HTERT RPE-1 (cell line): Measurements from ENCODE around the gene C13orf46.

Source experiments
- in situ Hi-C: fragments of 300-500 bp; cut with MboI; formaldehyde crosslinking; loops from 4 replicates; pipeline ENCODE4 v1.14.3; 2020; ENCODE audit warnings: low sequenced_read_pairs

Gene C13orf46

DNA sequence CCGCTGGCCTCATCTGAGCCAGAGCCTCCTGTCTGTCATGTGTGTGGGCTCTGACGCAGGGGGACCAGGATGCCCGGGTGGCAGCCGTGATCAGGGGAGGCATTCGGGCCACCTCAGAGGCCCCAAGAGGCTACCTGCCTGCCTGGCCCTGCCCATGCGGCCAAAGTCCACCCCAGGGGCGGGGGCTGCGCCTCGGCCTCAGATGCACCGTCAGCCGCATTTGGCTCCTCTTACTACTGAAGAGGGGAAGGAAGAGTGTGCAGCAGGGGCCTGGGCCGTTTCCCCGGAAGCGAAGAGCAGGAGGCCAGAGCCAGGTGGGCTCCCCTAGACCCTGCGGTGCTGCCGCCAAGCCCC is 34.0 kb downstream of the C13orf46 start:
- in situ Hi-C loops, result no loop called here

DNA sequence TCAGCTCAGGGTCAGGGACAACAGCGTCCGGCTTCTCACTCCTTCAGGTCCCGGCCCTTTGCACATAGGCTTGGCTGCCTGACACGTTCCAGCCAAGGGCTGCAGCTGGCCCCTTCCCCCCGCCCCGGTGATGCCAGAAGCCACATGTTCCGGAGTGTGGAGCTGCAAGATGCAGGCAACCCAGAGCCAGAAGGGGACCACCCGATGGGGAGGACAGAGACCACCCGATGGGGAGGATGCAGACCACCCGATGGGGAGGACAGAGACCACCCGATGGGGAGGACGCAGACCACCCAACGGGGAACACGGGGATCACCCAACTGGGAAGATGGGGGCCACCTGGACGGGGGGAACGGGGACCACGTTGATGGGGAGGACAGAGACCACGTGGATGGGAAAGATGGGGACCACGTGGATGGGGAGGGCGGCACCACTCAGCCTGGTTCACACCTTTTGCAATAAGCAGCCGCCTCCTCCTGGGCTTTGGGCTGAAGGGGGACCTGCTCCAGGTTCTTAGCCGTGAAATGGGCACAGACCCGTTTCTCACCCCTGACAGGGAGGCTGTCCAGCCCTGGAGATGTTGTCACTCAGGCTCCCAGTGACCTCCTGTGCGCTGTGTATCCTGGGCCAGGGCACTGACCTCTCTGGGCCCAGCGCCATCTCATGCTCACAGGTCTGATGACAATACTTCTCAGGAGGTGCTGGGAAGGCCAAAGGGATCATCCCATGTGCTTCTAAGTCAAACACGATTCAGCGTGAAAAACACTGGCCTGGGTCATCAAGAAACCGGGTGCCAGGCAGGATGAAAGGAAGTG is 34.5 kb downstream of the C13orf46 start:
- in situ Hi-C loops, result no loop called here

DNA sequence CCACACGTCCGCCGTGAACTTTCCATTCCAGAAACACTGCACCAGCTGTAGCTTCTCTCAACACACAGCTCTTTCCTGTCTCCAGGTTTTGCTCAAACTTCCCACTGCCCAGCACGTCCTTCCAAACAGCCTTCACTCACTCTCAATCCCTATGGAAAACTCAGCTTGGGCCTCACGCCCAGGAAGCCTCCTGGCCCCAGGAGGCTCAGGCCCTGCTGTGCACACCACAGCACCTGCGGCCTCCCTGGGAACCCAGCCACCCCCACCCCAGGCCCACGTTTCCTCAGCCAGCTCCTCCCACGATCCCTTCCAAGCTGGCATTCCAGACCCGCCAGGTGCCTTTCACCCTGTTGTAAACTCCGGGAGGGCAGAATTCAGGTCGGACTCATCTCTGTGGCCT is 35.2 kb downstream of the C13orf46 start:
- in situ Hi-C loops, result no loop called here

GRCh38 chr13:113938246-113938645 is 35.6 kb downstream of the C13orf46 start:
- in situ Hi-C loops, result no loop called here

DNA sequence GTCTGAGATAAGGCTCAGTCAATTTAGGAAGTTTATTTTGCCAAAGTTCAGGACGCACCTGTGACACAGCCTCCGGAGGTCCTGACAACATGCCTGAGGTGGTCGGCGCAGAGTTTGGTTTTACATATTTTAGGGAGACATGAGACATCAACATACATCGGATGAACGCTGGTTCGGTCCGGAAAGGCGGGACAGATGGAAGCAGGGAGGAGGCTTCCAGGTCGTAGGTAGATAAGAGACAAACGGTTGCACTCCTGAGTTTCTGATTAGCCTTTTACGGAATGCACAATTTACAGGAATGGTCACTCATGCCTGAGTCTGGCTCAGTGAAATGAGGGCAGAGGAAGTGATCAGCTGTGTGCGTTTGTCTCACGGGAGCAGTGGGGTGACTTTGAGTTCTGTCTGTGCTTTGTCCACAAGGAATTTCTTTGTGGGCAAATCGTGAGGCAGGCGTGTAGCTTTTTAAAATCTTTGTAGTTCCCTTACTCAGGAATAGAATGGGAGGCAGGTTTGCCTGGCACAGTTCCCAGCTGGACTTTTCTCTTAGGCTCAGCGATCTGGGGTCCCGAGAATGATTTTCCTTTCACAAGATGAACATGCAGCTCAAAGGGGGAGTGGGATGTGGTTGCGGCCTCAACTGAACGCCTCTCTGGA is 36.2 kb downstream of the C13orf46 start:
- in situ Hi-C loops, result no loop called here

DNA sequence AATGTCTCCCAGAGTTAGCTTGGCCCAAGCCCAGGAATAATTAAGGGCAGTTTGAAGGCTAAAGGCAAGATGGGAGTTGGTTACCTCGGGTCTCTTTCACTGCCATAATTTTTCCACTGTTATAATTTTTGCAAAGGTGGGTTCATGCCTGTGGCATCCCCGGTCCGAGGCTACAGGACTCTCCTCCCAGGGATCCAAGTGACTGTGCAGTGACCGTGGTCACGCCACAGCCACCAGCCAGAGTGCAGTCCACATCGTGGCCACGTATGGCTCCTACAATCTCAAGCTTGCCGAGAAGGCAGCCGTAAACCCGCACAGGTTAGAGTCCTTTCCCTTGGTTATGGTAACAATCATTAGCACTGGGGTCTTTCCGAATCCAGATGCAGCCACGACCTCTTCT is 36.8 kb downstream of the C13orf46 start:
- in situ Hi-C loops, result no loop called here

GRCh38 chr13:113936166-113936965 is 37.5 kb downstream of the C13orf46 start:
- in situ Hi-C loops, result no loop called here

GRCh38 chr13:113935001-113935844 is 38.7 kb downstream of the C13orf46 start:
- in situ Hi-C loops, result no loop called here

DNA sequence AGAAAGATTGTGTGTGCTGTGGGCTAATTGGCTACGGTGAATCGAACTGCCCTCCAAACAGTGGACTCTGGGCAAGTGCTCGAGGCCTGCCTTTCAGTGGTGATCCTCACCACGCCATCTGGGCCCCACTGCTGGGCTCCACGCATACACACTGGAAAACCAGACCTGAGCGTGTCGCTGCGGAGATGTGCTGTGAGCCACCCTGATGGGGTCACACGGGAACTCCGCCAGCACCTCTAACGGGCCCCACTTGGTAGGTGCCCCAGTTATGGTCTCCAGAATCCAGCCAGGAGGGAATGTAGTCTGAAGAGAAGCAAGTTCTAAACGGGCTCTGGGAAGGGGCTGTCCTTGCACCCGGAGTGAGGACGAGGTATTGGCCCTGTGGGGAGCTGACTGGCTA is 39.3 kb downstream of the C13orf46 start:
- in situ Hi-C loops, result no loop called here

- in situ Hi-C loops, result no loop called here
These were observed 40.0 kb downstream of the C13orf46 start for GRCh38 chr13:113933901-113934300.

- in situ Hi-C loops, result no loop called here
These were observed 41.9 kb downstream of the C13orf46 start for GRCh38 chr13:113931841-113932459.

DNA sequence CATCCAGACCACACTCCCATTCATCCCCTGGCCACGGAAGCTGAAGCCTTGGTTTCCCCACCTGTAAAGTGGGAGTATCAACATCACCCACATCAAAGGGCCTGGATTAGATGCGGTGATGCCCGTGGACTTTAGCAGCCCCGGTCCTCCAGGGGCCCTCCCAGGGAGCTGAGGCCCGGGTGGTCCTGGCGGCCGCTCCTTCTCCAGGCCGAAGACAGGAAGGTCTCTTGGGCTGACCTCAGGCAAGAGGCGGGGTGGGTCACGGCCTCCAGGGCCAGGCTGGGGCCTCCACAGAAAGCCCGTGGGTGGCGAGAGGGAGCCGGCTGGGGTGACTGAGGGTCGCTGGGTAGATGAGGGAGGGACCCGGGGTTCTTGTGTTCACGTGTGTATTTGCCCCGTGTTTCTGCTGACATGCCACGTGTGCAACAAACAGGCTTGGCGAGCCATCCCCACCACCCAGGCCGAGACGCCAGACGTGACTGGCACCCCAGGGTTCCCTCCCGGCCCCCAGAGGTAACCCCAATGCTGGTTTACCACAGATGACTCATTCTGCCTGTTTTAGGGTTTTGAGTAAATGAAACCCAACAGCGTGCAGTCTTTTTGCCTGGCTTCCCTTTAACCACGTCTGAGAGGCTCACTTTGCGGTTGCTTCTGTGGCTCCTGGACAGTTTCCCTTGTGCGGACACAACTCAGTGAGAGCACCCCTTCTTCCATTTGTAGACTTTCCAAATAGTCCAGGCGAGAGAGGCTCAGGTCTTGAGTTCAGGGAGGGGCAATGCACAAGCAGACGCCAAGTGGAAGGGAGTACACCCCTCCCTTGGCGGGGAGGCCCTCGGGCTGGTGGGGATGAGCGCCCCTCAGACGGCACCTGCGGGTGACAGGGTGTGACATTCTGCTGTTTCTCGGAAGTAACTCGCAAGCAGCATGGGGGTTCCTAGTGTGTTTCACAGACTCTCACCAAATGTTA is 42.9 kb downstream of the C13orf46 start:
- in situ Hi-C loops, result no loop called here

- in situ Hi-C loops, result no loop called here
These were observed 44.0 kb downstream of the C13orf46 start for GRCh38 chr13:113929628-113930615.

DNA sequence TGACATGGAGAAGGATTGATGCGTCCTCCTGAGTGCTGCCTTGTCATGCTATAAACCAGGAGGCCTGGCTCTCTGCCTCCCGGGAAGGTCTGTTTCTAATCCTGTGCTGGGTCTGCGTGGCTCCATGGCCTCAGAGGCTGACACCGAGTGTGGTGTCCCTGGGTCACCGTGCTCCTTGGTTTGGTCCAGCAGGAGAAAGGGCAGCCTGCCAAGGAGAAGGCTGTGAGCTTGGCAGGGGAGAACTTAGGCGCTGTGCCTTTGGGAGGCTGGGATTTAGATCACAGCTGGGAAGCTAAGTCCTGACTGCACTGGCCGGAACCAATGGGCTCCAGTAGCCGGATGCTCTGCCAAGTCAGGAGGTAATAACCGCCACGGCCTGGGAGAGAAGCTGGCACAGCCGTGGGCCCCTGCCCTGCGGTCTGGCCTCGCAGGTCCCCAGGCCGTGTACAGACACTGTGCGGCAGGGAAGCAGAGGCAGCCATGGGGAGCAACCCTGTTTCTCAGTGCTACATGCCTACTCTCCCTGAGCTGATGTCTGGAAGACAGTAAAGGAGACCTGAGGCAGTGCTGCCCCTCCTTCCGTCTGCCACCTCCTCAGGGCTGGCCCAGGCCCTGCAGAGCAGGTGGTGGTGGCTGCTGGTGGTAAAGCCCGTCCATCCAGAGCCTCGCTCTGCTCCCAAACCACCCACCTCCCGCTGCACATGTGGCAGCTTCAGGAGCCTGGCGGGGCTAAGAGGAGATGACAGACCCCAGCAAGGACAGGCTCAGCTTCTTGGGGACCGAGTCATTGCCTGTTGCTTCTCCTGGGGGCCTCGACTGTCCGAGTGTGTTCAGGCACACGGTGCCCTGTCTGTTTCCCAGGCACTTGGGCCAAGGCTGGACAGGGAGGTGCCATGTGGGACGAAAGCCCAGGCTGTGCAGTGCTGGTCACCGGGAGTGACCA is 44.9 kb downstream of the C13orf46 start:
- in situ Hi-C loops, result no loop called here

DNA sequence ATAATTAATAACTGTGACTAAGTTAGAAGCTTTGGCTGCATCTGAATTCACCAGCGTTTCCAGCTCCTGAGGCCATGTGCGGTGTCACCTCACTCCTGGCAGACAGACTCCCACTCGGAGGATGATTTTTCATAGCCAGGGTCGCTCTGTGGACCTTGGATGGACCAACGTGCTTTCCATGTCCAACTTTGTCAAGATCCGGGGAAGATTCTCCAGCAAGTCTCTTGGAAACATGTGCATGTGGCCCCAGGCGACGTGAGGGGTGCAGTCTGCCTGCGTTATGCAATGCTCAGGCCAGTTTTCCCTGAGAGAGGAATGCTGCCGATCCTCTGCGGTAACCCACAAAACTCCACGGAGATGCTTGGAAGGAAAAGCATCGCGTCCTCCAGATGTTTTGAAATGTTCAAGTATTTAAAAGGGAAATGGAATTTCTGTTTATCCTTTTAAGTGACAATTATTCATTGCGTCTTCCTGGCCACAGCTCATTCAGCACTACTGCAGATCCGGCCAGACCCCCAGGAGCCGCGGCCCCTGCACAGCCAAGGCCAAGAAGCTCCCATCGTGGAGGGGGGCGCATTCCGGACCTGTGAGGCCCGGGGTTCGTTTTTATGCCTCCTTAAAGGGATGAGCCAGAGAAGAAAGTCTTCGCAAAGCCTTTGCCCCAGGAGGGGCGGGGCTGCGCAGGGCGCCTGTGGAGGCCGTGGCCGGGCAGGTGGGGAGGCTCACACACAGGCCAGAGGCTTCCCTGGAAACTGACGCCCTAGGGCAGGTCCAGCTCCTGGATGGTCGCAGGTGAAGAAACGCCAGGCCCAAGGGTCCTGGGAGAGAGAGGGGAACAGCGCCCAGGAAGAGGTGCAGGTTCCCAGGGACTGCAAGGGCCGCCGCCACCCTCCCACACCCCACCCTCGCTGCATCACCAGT is 46.0 kb downstream of the C13orf46 start:
- in situ Hi-C loops, result no loop called here
